GM12872 (cell line): ENCODE measurements around the gene BCL10.

ENCODE experiments used
- TF ChIP-seq, protein P1 (sequence below): IDR thresholded peaks from 3 replicates; pipeline ENCODE4 v1.5.1; 2011; ENCODE audit warnings: low read depth, mild to moderate bottlenecking, low read length, moderate library complexity; ENCODE audit not compliant: insufficient read depth

Gene BCL10

DNA sequence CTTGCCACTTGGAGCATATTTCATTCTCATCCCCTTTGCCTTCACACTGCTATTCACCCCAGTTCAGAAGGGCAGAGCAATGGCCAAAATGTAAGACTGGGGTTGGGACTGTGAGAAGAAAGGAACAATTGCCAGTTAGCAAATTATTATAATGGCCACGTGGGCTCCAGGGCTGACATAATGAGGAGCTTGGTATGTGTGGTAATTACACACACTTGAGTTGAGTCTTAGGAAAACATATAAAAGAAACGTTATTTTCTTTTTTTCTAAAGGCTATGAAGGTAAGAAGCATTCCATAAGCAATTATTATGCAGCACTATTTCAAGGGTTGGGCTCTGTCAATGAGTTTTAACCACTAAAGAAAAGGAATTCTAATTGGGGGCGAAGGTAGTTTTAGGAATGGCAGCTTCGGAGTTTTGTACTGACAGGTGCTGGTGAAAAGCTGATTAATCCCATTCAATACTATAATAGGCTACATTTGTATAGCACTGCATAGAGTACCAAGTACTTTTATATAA, 32.5 kb upstream of the BCL10 start:
- TF ChIP-seq, protein P1, sequence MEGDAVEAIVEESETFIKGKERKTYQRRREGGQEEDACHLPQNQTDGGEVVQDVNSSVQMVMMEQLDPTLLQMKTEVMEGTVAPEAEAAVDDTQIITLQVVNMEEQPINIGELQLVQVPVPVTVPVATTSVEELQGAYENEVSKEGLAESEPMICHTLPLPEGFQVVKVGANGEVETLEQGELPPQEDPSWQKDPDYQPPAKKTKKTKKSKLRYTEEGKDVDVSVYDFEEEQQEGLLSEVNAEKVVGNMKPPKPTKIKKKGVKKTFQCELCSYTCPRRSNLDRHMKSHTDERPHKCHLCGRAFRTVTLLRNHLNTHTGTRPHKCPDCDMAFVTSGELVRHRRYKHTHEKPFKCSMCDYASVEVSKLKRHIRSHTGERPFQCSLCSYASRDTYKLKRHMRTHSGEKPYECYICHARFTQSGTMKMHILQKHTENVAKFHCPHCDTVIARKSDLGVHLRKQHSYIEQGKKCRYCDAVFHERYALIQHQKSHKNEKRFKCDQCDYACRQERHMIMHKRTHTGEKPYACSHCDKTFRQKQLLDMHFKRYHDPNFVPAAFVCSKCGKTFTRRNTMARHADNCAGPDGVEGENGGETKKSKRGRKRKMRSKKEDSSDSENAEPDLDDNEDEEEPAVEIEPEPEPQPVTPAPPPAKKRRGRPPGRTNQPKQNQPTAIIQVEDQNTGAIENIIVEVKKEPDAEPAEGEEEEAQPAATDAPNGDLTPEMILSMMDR: no peak

- TF ChIP-seq, protein P1: peak; percentile 88
These were observed 31.8 kb upstream of the BCL10 start for GRCh38 chr1:85307987-85308832.

DNA sequence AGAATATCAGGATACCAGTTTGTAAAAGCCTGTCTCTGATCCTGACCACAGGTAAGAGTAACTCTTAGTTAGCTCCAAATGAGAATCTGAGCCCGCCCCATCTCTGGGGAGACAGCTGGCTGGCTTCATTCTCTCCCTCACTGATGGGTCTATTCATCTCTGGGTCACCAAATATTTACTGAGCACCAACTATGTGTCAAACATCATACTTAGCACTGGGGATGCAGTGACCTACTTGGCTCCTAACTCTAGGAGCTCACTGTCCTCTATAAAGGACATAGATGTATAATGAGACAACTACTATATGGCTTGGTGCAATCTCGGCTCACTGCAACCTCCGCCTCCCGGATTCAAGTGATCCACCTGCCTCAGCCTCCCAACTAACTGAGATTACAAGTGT, 29.8 kb upstream of the BCL10 start:
- TF ChIP-seq, protein P1: no peak

DNA sequence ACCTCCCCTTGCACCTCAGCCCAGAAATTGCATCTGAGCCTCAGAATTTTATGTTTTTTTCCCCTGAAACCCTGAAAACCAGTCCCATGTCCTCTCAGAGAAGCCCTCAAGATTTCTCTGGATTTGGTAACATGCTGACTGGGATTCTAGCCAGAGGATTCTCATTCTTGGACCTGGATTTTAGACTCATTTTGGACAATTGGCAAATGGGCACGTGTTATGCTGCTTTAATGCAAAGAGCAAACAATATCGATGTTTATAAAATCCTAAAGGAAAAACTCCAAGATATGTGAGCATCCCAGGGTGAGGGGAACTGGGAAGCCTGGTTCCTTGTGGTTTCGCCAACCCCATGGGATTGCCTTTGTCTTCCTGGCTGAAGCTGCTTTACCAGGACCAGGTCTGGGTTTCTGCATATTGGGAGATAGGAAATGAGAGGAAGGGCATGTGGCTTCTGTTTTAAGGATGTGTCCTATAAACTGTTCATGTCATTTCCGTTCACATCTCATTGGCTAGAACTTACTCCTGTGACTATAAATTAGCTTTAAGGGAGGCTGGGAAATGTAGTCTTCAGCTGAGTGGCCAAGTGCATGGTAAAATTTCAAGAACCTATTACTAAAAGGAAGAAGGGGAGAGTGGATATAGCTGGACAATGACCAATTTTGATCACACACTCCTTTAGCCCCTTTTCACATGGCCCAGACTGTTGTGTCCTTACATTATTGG, 27.2 kb upstream of the BCL10 start:
- TF ChIP-seq, protein P1: no peak

GRCh38 chr1:85300140-85300539, 23.7 kb upstream of the BCL10 start:
- TF ChIP-seq, protein P1: no peak

DNA sequence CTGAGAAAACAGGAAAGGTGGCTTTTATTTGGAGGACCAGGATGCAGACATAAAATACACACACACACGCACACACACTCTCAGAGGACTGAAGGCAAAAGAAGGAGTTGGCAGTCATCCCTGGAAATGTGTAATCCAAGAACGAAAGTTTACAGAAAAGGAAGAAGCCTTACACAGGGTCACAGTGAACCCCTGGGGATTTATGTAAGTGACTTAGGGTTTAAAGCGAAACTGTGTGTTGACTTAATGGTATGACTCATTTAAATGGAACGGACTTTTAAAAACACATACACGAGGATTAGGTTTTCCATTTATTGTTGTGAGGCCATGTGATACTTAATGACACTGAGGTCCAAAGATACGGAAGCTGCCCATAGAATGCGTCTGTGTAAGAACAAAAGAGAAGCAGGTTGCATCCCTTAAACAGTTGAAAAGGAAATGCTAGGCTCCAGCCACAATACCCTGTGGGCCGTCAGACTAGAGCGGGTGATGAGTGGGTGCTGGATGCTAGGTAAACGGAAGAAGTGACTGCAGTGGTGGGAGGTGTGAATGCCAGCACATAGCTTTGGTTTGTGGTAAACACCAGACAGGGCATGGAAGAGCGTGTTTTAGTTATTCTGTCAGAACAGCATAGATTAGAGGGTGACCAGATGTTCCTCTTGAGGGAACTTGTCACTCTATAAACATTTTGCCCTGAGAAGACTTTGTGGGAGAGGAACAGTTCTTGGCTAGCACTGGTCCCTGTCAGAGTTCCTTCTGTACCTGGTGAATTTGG, 21.6 kb upstream of the BCL10 start:
- TF ChIP-seq, protein P1: no peak

DNA sequence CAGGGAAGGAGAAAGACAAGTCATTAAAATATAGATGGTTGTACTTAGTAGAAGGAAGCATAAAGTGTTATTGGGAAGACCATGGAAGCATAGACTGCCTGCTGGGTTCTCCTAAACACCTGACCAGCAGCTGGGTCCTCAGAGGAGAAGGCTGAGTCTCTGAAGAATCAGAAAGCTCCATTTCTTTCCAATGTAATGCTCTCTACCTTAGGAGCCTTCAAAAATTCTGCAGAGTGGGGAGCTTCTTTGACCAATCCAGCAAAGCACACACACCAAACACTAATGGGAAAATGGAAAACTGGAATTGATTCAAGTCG, 21.1 kb upstream of the BCL10 start:
- TF ChIP-seq, protein P1: no peak
